Peyer's patch (tissue), 4 donors: ENCODE measurements around the gene FDX1. TPM values are rescaled to one million over a fixed set of nuclear protein-coding genes. Genes with fewer than 3 reads are reported as not detected.

Experiments used
- DNase-seq, 3 donors: peaks; one replicate each; pipeline ENCODE4 v3.0.0-alpha.2; 2017 to 2019
- H3K27ac ChIP-seq, 4 donors: fragments of 200-600 bp; sonication (generic); one replicate each; pipeline ENCODE4 v1.5.1; 2016 to 2019
- H3K27me3 ChIP-seq, 2 donors: fragments of 200-600 bp; sonication (generic); one replicate each; pipeline ENCODE4 v1.5.1; 2019
- H3K36me3 ChIP-seq, 3 donors: fragments of 200-600 bp; sonication (generic); one replicate each; pipeline ENCODE4 v1.5.1; 2016 to 2019
- H3K4me1 ChIP-seq, 4 donors: fragments of 200-600 bp; sonication (generic); one replicate each; pipeline ENCODE4 v1.5.1; 2016 to 2019
- H3K4me3 ChIP-seq, 4 donors: fragments of 200-600 bp; sonication (generic); 1 replicate in 3 of 4; 2 replicates in 1 of 4; pipeline ENCODE4 v1.5.1; 2016 to 2019; ENCODE audit warnings: mild to moderate bottlenecking in 1 of 4
- H3K9me3 ChIP-seq, 4 donors: fragments of 200-600 bp; sonication (generic); one replicate each; pipeline ENCODE4 v1.5.1; 2016 to 2019; ENCODE audit warnings: mild to moderate bottlenecking in 1 of 4
- CTCF ChIP-seq, 6 experiments: fragments of 450-650 bp in 4 of 6; fragments of 200-600 bp in 2 of 6; sonication (generic) in 1 of 6; IDR thresholded peaks; one replicate each; pipeline ENCODE4 v1.5.1; 2017 to 2019; ENCODE audit warnings: antibody characterized with exemption in 6 of 6, mild to moderate bottlenecking in 3 of 6, moderate library complexity in 1 of 6
- POLR2A ChIP-seq, 2 donors: fragments of 450-650 bp; IDR thresholded peaks; one replicate each; pipeline ENCODE4 v1.5.1; 2017; ENCODE audit warnings: antibody characterized with exemption in 2 of 2, mild to moderate bottlenecking in 2 of 2, moderate library complexity in 2 of 2
- total RNA-seq, 4 donors: library from RNA; depleted of rRNA; stranded (reverse); fragments of >200 nt; gene quantifications; one replicate each; pipeline ENCODE4 v1.1.0, GENCODE V29; 2016

The FDX1 gene
- total RNA-seq, 4 donors from 2014 or later, result 14.0 to 25.0 (median 15.5) TPM

- Histone ChIP-seq H3K9me3 (no peaks in the 10 kb centered on the region), H3K4me3 (no peak overlapping the region), H3K27ac (no peak overlapping the region), H3K4me1 (peaks cover 0 to 45% (median 9%) of the 10 kb centered on the region in 4 donors), H3K27me3 (no peaks in the 10 kb centered on the region), H3K36me3 (peaks cover 0 to 14% (median 0%) of the 10 kb centered on the region in 3 donors)
- TF ChIP-seq POLR2A (IDR thresholded peaks at IDR 0.05), result no peak
- peak in 5 of 6 experiments; percentile 21 to 69 (median 55) for TF ChIP-seq CTCF (IDR thresholded peaks at IDR 0.05)
- peak in 2 of 3 donors; percentile 47 to 84 for DNase-seq
These were observed 5.4 kb downstream of the FDX1 start for GRCh38 chr11:110434952-110435779.

GRCh38 chr11:110435780-110436717 lies 6.3 kb downstream of the FDX1 start:
- DNase-seq, result no peak
- H3K27ac ChIP-seq, result no peak overlapping the region

GRCh38 chr11:110438017-110438416 lies 8.3 kb downstream of the FDX1 start:
- peaks cover 0 to 28% (median 0%) of the 10 kb centered on the region in 3 donors for H3K36me3 ChIP-seq
- H3K4me3 ChIP-seq, result no peak overlapping the region
- H3K27ac ChIP-seq, result no peak overlapping the region
- H3K4me1 ChIP-seq, result peaks cover 0 to 29% (median 4%) of the 10 kb centered on the region in 4 donors
- no peaks in the 10 kb centered on the region for H3K27me3 ChIP-seq
- TF ChIP-seq CTCF (IDR thresholded peaks at IDR 0.05), result no peak
- no peak for TF ChIP-seq POLR2A (IDR thresholded peaks at IDR 0.05)
- DNase-seq, result no peak
- H3K9me3 ChIP-seq, result no peaks in the 10 kb centered on the region

More at GRCh38 chr11:110435780-110436717, 6.3 kb downstream of the FDX1 start:
- no peak overlapping the region for H3K4me3 ChIP-seq
- no peaks in the 10 kb centered on the region for H3K9me3 ChIP-seq
- peaks cover 0 to 22% (median 0%) of the 10 kb centered on the region in 3 donors for H3K36me3 ChIP-seq
- TF ChIP-seq POLR2A (IDR thresholded peaks at IDR 0.05), result no peak
- TF ChIP-seq CTCF (IDR thresholded peaks at IDR 0.05), result no peak
- peaks cover 0 to 44% (median 9%) of the 10 kb centered on the region in 4 donors for H3K4me1 ChIP-seq
- no peaks in the 10 kb centered on the region for H3K27me3 ChIP-seq

- no peak for TF ChIP-seq CTCF (IDR thresholded peaks at IDR 0.05)
- no peak for TF ChIP-seq POLR2A (IDR thresholded peaks at IDR 0.05)
- no peak for DNase-seq
These were observed 15.7 kb downstream of the FDX1 start for GRCh38 chr11:110445437-110445836.

GRCh38 chr11:110446061-110446460 lies 16.3 kb downstream of the FDX1 start:
- TF ChIP-seq CTCF (IDR thresholded peaks at IDR 0.05) (no peak), POLR2A (IDR thresholded peaks at IDR 0.05) (no peak)
- no peak overlapping the region for H3K4me3 ChIP-seq
- H3K27ac ChIP-seq, result no peak overlapping the region
- no peaks in the 10 kb centered on the region for H3K9me3 ChIP-seq
- peaks cover 0 to 5% (median 2%) of the 10 kb centered on the region in 4 donors for H3K4me1 ChIP-seq
- DNase-seq, result no peak
- no peaks in the 10 kb centered on the region for H3K27me3 ChIP-seq
- peaks cover 0 to 13% (median 0%) of the 10 kb centered on the region in 3 donors for H3K36me3 ChIP-seq

More at GRCh38 chr11:110445437-110445836, 15.7 kb downstream of the FDX1 start:
- Histone ChIP-seq H3K9me3 (no peaks in the 10 kb centered on the region), H3K36me3 (peaks cover 0 to 20% (median 0%) of the 10 kb centered on the region in 3 donors), H3K27ac (no peak overlapping the region), H3K27me3 (no peaks in the 10 kb centered on the region), H3K4me3 (no peak overlapping the region), H3K4me1 (peaks cover 0 to 5% (median 2%) of the 10 kb centered on the region in 4 donors)
